CD4-positive, alpha-beta T cell treated with Interferon gamma for 1 hour (primary cell): Measurements from ENCODE around the gene TSACC.
"Not testable (repeated sequence)": the region's sequence is repeated elsewhere in the genome, so short reads cannot be mapped to it uniquely, and the experiment has no call there.

Source experiments
- DNase-seq: peaks from one replicate; pipeline ENCODE4 v3.0.0-alpha.2; 2020

Gene TSACC

GRCh38 chr1:156347331-156347730 is 9.0 kb downstream of the TSACC start:
- DNase-seq = no peak

GRCh38 chr1:156352481-156352880 is 14.2 kb downstream of the TSACC start:
- DNase-seq = not testable (repeated sequence)

GRCh38 chr1:156356262-156356874 is 18.0 kb downstream of the TSACC start:
- no peak for DNase-seq

- DNase-seq = peak; percentile 69
Observed at GRCh38 chr1:156356875-156357534, 18.7 kb downstream of the TSACC start.

GRCh38 chr1:156357977-156358376 is 19.7 kb downstream of the TSACC start:
- no peak for DNase-seq

- DNase-seq = no peak
Observed at GRCh38 chr1:156358641-156359040, 20.3 kb downstream of the TSACC start.

- DNase-seq = no peak
Observed at GRCh38 chr1:156359249-156359648, 20.9 kb downstream of the TSACC start.

GRCh38 chr1:156359973-156360372 is 21.6 kb downstream of the TSACC start:
- no peak for DNase-seq

- no peak for DNase-seq
Observed at GRCh38 chr1:156360534-156360933, 22.2 kb downstream of the TSACC start.

GRCh38 chr1:156365754-156366153 is 27.4 kb downstream of the TSACC start:
- DNase-seq = no peak

- no peak for DNase-seq
Observed at GRCh38 chr1:156366378-156367166, 28.2 kb downstream of the TSACC start.

GRCh38 chr1:156367383-156368156 is 29.2 kb downstream of the TSACC start:
- DNase-seq = no peak

GRCh38 chr1:156368157-156368658 is 29.9 kb downstream of the TSACC start:
- no peak for DNase-seq

- peak; percentile 8 for DNase-seq
Observed at GRCh38 chr1:156368889-156369684, 30.8 kb downstream of the TSACC start, which contains the start of gene RHBG. TSS of gene RHBG (plus strand) at chr1:156369211. CDS start at chr1:156369250, 39 bp downstream.

- DNase-seq = not testable (repeated sequence)
Observed at GRCh38 chr1:156369685-156370286, 31.5 kb downstream of the TSACC start.

- peak; percentile 32 for DNase-seq
Observed at GRCh38 chr1:156371553-156372264, 33.4 kb downstream of the TSACC start.

GRCh38 chr1:156372265-156372586 is 33.9 kb downstream of the TSACC start:
- no peak for DNase-seq

GRCh38 chr1:156372876-156373275 is 34.5 kb downstream of the TSACC start:
- no peak for DNase-seq

- no peak for DNase-seq
Observed at GRCh38 chr1:156373546-156373945, 35.2 kb downstream of the TSACC start.

- peak; percentile 8 for DNase-seq
Observed at GRCh38 chr1:156376146-156376545, 37.8 kb downstream of the TSACC start.
